Measurements from ENCODE around the gene KCTD5.
"Not testable (repeated sequence)": the region's sequence is repeated elsewhere in the genome, so short reads cannot be mapped to it uniquely, and the experiment has no call there.

DNA sequence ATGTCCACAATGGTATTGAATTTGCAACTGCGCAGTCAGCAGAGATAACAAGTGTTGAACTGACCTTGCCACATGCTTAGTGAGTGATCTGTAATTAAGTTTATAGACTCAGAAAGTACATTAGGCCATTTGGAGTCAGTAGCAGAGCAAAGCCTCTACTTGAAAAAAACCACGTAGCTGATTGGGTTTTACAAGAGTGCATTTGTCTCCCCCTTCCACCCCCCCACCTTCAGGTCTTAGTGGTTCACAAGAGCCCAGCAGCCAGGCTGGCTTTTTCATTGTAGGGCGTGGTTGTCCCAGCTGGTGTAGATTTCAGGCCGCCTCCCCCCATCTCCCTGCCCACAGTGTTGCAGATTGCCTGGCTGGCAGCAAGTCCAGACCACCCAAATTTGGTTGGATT, 2.4 kb upstream of the KCTD5 start:
- TF ChIP-seq, protein P1, sequence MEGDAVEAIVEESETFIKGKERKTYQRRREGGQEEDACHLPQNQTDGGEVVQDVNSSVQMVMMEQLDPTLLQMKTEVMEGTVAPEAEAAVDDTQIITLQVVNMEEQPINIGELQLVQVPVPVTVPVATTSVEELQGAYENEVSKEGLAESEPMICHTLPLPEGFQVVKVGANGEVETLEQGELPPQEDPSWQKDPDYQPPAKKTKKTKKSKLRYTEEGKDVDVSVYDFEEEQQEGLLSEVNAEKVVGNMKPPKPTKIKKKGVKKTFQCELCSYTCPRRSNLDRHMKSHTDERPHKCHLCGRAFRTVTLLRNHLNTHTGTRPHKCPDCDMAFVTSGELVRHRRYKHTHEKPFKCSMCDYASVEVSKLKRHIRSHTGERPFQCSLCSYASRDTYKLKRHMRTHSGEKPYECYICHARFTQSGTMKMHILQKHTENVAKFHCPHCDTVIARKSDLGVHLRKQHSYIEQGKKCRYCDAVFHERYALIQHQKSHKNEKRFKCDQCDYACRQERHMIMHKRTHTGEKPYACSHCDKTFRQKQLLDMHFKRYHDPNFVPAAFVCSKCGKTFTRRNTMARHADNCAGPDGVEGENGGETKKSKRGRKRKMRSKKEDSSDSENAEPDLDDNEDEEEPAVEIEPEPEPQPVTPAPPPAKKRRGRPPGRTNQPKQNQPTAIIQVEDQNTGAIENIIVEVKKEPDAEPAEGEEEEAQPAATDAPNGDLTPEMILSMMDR (optimal IDR thresholded peaks at IDR 0.05 in 1 of 3, IDR thresholded peaks at IDR 0.05 in 1 of 3, conservative IDR thresholded peaks at IDR 0.05 in 1 of 3; ENCODE audit: extremely low read depth in 1 of 3, insufficient read depth in 2 of 3, low read length in 3 of 3) = not testable (repeated sequence)
- not testable (repeated sequence) for TF ChIP-seq EZH2 (IDR thresholded peaks at IDR 0.05; ENCODE audit: low read length)

Measured in keratinocyte (primary cell).